ENCODE results near the gene FZD7. TPM values are rescaled to one million over a fixed set of nuclear protein-coding genes. Genes with fewer than 3 reads are reported as not detected.

FZD7 gene
- total RNA-seq, 1 experiment from 2014 or later = 302 TPM

GRCh38 chr2:202007015-202007982, 26.4 kb upstream of the FZD7 start:
- Histone ChIP-seq H3K18ac (ENCODE audit: insufficient read length, low read depth, low read length) (no peak overlapping the region), H3K79me1 (ENCODE audit: insufficient read depth, low read depth, low read length, poor library complexity, severe bottlenecking) (no peaks in the 10 kb centered on the region), H4K20me1 (ENCODE audit: control insufficient read depth, insufficient read depth, insufficient read length) (no peaks in the 10 kb centered on the region), H3T11ph (ENCODE audit: low read length) (no peak overlapping the region), H2BK12ac (ENCODE audit: insufficient read length, low read depth, low read length) (no peak overlapping the region), H3K56ac (ENCODE audit: insufficient read length, low read depth, low read length) (no peak overlapping the region), H3K79me2 (ENCODE audit: insufficient read depth, low read length) (no peaks in the 10 kb centered on the region), H3K4me1 (ENCODE audit: insufficient read depth, low read length) (peaks cover 12% of the 10 kb centered on the region; the same call in 1 of the 2 replicates), H4K5ac (ENCODE audit: insufficient read length, low read depth, low read length) (no peak overlapping the region), H2AK5ac (ENCODE audit: insufficient read length, low read length) (no peak overlapping the region), H2BK120ac (ENCODE audit: low read depth, low read length, poor library complexity, severe bottlenecking) (no peak overlapping the region), H2BK5ac (ENCODE audit: insufficient read length, low read length) (no peak overlapping the region), H3K9ac (ENCODE audit: extremely low read depth, insufficient read length, low read length) (no peak overlapping the region), H3K14ac (ENCODE audit: insufficient read depth, low read length) (no peak overlapping the region), H3K23me2 (ENCODE audit: insufficient read length, low read depth, low read length, poor library complexity, severe bottlenecking) (no peaks in the 10 kb centered on the region), H3K27me3 (ENCODE audit: insufficient read depth, low read length) (no peaks in the 10 kb centered on the region), H3K4me2 (ENCODE audit: insufficient read depth, insufficient read length, low read length) (no peak overlapping the region), H4K91ac (ENCODE audit: insufficient read length, low read depth, low read length) (no peak overlapping the region), H2BK20ac (ENCODE audit: low read depth, low read length, poor library complexity, severe bottlenecking) (no peak overlapping the region), H3K27ac (ENCODE audit: insufficient read length, low read depth, low read length) (no peak overlapping the region), H3K9me3 (ENCODE audit: control insufficient read depth, low read depth, low read length) (no peaks in the 10 kb centered on the region), H2AFZ (ENCODE audit: low read length) (no peak overlapping the region), H4K8ac (replicated peaks; ENCODE audit: insufficient read length, low read depth, low read length) (no peak overlapping the region), H3K23ac (ENCODE audit: insufficient read length, low read depth, low read length) (no peak overlapping the region), H2BK15ac (ENCODE audit: low read depth, low read length) (no peak overlapping the region), H3K4ac (ENCODE audit: low read depth, low read length) (no peak overlapping the region)
- no peak overlapping the region for H3K27ac Mint-ChIP-seq
- no peaks in the 10 kb centered on the region for H3K36me3 Mint-ChIP-seq (ENCODE audit: insufficient read depth in 1 of 3, low read depth in 3 of 3)
- no CpG with 5 or more reads among the region's 7 CpGs for WGBS (ENCODE audit: extremely low coverage, insufficient read length, low lambda C conversion rate)
- no peak for TF ChIP-seq CTCF (conservative IDR thresholded peaks at IDR 0.05)
- H3K9me3 Mint-ChIP-seq = no peaks in the 10 kb centered on the region
- H3K4me1 Mint-ChIP-seq = peaks cover 21 to 23% of the 10 kb centered on the region in 2 experiments
- DNase-seq = no peak
- H3K4me3 Mint-ChIP-seq = no peak overlapping the region
- H3K27me3 Mint-ChIP-seq (ENCODE audit: low read depth) = no peaks in the 10 kb centered on the region

All from H9 (cell line).